HG02981 (cell line): Measurements from ENCODE around the gene SZT2.
"Not testable (repeated sequence)": the region's sequence is repeated elsewhere in the genome, so short reads cannot be mapped to it uniquely, and the experiment has no call there.

ENCODE experiments used
- ATAC-seq: cut with Tn5 transposase; IDR thresholded peaks from one replicate; pipeline ENCODE4 v1.9.1; 2021; ENCODE audit warnings: mild to moderate bottlenecking, moderate library complexity; ENCODE audit not compliant: unreplicated experiment

The SZT2 gene

DNA sequence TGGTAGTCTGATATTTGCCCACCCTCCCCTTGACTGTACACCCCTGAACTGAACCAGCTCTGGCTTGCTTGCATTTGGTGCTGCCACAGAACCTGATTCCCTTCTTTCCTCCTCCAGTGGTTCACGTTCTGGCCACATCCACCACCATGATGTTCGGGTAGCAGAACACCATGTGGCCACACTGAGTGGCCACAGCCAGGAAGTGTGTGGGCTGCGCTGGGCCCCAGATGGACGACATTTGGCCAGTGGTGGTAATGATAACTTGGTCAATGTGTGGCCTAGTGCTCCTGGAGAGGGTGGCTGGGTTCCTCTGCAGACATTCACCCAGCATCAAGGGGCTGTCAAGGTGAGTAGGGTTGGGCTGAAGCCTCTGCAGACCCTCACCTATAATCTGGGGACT, 29.1 kb upstream of the SZT2 start:
- ATAC-seq = no peak

GRCh38 chr1:43363283-43363934, 26.3 kb upstream of the SZT2 start:
- no peak for ATAC-seq

DNA sequence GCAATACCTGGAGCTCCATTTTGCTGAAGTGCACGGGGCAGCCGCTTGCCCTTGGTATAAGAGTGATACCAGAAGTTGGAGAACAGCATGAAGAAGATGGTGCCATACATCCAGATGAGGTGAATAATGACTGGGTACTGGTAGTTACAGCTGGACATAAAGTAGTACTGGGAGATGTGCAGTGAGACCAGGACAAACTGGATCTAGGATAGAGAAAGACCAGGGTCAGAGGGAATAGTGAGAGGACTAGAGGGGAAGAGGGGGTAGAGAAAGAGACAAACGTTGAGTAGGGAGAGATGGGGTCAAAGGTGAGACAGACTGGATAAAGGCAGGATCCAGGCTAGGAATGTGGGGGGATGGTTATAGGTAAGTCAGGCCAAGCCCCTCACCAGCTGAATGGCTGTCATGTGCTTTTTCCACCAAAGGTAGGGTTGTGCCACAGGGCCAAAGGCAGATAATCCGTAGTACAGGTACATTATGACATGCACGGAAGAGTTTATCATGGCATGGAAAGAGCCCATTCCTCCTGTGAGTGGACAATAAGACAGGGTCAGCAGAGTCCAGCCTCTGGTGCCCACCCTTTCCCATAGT, 25.7 kb upstream of the SZT2 start:
- ATAC-seq = no peak

DNA sequence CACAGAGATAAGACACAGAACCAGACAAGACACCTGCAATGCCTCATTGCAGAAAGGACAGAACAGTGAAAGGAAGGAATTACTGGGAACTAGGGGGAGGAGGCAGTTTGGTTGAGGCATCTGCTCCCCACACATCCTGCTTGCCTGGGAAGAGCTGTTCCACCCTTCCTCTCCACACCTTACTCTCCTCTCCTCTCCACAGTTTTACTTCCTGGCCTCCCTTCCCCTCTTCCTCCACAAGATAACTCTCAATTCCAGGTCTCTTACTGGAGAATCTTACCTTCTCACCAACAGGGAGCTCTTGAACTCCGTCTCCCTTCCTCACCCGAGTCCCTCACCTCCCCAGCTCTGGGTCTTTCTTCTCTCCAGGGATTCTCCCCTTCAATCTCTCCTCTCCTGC, 24.0 kb upstream of the SZT2 start:
- ATAC-seq = no peak

- ATAC-seq = no peak
Observed at GRCh38 chr1:43366179-43366578, 23.5 kb upstream of the SZT2 start.

GRCh38 chr1:43366601-43367025, 23.1 kb upstream of the SZT2 start:
- ATAC-seq = no peak

- ATAC-seq = peak; percentile 31
Observed at GRCh38 chr1:43367026-43367903, 22.4 kb upstream of the SZT2 start.

DNA sequence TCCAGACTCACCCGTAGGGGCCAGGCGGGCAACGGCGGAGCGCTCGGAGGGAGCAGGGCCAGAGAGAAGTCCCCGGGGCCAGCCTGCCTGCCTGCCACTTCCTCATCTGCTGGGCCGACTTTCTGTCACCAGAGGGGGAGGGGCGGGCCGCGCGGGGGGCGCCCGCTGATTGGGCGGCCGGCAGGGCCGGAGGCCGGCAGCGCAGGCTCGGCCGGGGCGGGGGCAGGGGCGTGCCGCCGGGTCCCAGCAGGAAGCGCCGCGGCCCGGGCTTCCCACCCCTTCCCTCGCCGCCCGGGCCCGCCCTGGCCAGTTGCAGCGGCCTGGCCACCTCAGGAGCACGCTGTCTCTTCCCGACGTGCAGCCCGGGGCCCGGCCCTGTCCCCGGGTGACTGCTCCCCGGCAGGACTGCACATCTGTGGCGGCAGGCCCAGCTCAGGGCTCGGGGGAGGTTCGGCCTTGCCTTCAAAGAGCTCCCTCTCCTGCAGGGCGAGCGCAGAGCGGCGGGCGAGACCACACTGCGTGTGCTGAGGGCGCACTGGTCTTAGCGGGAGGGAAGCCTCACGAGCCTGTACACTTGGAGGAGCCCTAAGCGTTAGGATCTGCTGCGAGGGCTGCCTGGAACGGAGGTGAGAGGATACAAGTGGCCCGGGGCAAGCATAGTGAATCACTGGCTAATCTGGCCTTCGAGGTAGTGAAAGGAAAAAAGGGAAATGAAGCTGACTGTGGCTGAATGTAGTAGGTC, 21.6 kb upstream of the SZT2 start, which contains the start of gene ELOVL1:
TSS of gene ELOVL1 (minus strand) at position 108 of the 742 bp plus-strand sequence. CDS start 2,402 bp downstream, outside the sequence.
- peak; percentile 78 for ATAC-seq

DNA sequence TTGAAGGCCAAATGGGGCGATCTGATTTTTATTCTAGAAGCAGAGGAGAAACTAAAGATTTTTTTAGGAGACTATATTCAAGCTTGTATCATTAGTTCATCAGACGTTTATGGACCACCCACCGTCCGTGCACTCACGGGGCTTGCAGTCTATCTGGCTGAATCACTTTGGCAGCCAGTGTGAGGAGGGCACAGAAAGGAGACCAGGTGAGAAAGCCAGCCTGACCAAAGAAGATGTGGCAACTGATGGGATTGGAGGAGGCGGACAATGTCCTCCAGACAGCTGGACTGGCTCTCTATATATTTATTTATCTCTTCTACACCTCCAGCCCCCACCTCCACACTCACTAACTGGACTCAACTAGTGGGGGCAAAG, 21.1 kb upstream of the SZT2 start:
- no peak for ATAC-seq

GRCh38 chr1:43369779-43370178, 19.9 kb upstream of the SZT2 start:
- not testable (repeated sequence) for ATAC-seq

DNA sequence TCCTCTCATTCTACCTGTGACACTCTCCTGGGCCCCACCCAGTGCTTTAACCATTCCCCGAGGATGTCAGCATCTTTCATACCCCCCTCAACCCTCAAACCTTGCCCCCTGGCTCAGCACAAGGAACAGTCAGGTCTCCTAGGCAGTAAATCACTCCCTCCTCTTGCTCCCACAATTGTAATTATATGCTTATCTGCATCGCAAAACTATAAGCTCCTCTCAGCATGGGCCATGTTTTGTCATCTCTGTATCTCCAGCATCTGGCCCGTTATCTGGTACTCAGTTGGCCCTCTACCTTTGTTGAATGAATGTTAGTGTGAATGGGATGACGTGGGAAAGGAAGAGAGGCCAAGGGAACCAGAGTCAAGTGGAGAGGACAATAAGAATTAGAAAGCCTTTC, 19.1 kb upstream of the SZT2 start:
- ATAC-seq = no peak

DNA sequence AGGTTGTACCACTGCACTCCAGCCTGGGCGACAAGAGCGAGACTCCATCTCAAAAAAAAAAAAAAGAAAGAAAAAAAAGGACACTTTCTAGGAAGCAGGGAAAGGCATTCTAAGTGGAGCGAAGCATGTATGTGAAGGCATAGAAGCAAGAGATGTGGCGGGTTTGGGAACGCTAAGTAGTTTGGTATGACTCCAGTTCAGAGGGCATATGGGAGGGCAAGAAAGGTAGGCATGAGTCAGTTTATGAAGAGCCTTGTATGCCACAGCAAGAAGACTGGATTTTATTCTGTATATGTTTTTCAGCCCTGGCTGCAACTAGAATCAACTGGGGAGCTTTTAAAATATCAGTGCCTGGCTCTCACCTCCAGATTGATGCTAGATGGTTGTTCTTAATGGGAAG, 17.5 kb upstream of the SZT2 start:
- no peak for ATAC-seq

DNA sequence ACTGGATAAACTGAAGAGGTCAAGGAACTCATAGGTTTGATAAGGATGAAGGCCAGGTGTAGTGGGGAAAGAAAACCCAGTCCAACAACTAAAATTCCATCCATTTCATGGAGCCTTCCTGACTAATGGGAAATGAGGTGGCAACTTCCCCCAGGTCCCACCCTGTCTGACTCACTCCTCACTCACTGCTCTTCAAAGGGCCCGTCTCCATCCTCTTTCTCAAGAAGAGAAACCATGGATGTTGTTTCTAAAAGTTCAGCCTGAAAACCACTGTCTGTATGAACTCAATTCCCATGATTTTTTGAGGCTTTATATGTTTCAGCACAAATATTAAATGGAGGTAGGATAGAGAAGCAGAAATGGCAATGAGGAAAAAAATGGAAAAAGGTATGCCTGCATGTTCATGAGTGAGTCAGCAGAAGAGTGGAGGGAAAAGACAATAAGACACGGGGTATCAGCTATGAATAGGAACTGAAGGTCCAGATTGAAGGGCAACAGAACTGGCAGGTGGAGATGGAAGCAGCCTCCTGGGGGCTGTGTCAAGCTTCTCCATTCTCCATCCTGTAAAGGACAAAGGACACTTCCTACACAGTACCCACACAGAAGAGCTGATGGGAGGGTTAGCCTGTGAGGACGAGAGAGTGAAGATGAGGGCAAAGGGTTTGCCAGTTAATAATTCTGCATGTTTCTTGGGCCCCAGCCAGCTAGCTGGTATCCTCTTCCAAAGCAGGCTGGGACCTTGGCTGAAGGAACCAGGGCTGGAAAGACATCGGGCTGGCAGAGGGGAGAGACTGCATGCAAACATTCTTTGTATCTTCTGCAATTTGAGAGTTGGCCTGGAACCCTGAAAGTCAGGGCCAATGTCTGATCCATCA, 16.4 kb upstream of the SZT2 start:
- no peak for ATAC-seq

DNA sequence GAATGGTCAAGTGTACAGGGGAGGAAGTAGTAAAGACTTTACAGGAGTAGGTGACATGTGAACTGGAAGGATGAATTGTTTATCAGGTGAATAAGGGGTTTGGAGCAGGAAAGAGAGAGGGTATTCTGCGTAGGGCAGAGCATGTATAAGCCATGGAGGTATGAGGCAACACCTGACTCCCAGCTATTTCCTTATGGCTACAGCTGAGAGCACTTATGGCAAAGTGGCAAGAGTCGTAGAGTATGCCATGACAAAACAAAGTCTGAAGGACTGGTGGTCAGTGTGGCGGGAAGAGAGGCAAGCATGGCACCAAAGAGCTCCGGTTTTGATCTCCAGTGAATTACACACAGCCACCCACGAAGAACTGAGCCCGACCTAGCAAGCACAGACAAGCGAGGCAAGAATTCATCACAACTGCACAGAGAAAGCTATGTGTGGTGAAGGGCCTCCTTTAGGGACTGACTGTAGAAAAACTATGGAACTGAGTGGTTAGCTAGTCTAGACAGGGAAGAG, 12.9 kb upstream of the SZT2 start:
- ATAC-seq = no peak

DNA sequence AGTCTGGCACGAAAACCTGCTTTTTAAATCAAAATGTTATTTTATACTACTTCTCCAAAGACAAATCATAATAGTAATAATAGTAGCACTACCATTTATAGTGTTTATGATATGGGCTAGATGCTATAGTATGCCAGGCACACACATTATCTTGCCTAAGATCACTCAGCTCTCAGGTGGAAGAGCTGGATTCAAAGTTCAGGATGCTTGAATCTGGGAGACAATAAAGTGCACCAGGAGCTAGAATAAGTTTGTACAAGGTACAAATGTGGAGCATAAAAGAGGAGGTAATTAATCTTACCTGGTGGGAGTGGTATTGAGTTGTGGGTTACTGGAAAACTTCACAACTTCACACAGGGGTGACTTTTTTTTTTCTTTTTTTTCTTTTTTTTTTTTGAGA, 11.9 kb upstream of the SZT2 start:
- no peak for ATAC-seq

DNA sequence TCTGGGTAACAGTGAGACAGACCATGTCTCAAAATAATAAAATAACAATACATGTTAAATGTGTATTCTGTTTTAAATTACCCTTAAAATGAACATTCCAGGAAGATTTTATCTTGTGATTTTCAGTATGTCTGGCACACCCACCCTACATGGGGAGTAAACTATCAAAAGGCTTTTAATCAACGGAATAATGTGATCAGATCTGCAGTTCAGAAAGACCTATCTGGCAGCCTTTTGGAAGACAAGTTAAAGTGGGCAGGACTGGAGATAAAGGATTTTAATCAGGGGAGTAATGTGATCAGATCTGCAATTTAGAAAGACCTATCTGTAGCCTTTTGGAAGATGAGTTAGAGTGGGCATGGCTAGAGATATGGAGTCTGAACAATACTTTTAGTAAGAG, 10.2 kb upstream of the SZT2 start:
- no peak for ATAC-seq

GRCh38 chr1:43381612-43382011, 8.1 kb upstream of the SZT2 start:
- no peak for ATAC-seq

DNA sequence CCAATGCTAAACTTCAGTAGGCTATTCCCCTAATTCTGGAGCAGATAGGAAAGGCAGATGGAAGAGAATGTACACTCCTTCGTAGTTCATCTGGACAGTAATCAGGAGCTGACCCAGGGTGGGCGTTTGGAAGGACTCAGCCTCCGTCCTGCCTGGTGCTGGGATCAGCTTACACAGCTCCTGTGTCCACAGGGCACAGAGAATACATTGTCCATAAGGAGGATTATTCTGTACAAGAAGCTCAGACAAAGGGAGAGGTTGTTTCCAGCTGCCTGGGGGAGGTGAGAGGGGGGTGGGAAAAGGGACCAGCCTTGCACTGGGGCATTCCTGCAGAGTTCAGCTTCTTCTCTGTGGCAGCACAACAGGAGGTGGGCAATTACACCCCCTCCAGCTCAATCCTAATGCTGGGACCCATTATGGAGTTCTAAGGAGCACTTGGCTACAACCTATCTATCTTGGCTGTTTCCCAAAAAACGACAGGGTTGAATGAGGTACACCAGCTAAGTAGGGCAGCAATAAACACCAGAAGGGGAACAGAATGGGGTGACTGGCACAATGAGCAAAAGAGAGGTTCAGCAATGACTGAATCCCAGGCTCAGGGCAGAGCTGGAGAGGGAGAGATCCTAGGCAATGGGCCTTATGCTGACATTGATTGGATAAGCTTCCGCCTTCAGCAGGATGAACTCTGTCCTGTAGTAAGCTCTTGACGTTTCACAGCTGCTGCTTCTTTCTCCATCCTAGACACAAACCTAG, 7.5 kb upstream of the SZT2 start:
- ATAC-seq = no peak

- no peak for ATAC-seq
Observed at GRCh38 chr1:43383449-43383848, 6.2 kb upstream of the SZT2 start.
